Stomach (tissue), 4 donors: Measurements from ENCODE around the gene FUT8.

Experiments
- EP300 ChIP-seq: sonication (generic); formaldehyde crosslinking; IDR thresholded peaks from one replicate; pipeline ENCODE4 v1.6.1; 2017; ENCODE audit warnings: antibody characterized with exemption
- POLR2A ChIP-seq, 4 donors: fragments of 450-650 bp; IDR thresholded peaks; one replicate each; pipeline ENCODE4 v1.6.1; 2016; ENCODE audit warnings: antibody characterized with exemption in 4 of 4, control low read depth in 2 of 4, mild to moderate bottlenecking in 1 of 4, moderate library complexity in 1 of 4
- POLR2AphosphoS5 ChIP-seq, 3 donors: sonication (generic); formaldehyde crosslinking; IDR thresholded peaks; one replicate each; pipeline ENCODE4 v1.6.1; 2016; ENCODE audit warnings: antibody characterized with exemption in 3 of 3
- TF ChIP-seq, protein P1 (sequence below), 7 experiments: fragments of 450-650 bp in 4 of 7; fragments of 200-600 bp in 3 of 7; sonication (generic) in 3 of 7; IDR thresholded peaks; one replicate each; pipeline ENCODE4 v1.5.1; 2016 to 2019; ENCODE audit warnings: antibody characterized with exemption in 7 of 7, control low read depth in 2 of 7, mild to moderate bottlenecking in 1 of 7

- no peak for TF ChIP-seq POLR2AphosphoS5 (IDR thresholded peaks at IDR 0.05)
- TF ChIP-seq, protein P1, sequence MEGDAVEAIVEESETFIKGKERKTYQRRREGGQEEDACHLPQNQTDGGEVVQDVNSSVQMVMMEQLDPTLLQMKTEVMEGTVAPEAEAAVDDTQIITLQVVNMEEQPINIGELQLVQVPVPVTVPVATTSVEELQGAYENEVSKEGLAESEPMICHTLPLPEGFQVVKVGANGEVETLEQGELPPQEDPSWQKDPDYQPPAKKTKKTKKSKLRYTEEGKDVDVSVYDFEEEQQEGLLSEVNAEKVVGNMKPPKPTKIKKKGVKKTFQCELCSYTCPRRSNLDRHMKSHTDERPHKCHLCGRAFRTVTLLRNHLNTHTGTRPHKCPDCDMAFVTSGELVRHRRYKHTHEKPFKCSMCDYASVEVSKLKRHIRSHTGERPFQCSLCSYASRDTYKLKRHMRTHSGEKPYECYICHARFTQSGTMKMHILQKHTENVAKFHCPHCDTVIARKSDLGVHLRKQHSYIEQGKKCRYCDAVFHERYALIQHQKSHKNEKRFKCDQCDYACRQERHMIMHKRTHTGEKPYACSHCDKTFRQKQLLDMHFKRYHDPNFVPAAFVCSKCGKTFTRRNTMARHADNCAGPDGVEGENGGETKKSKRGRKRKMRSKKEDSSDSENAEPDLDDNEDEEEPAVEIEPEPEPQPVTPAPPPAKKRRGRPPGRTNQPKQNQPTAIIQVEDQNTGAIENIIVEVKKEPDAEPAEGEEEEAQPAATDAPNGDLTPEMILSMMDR (IDR thresholded peaks at IDR 0.05) = no peak
- TF ChIP-seq EP300 = no peak
- TF ChIP-seq POLR2A (IDR thresholded peaks at IDR 0.05) = no peak
Observed at GRCh38 chr14:65513671-65514070, 101.1 kb downstream of the FUT8 start.
